Activated CD4-positive, alpha-beta T cell treated with anti-CD3 and anti-CD28 coated beads, Interleukin-2, amount 50 U/mL, for 1 hour (primary cell): ENCODE measurements around the gene GPD1L.
"Not testable (repeated sequence)": the region's sequence is repeated elsewhere in the genome, so short reads cannot be mapped to it uniquely, and the experiment has no call there.

Experiments used
- DNase-seq: peaks from one replicate; pipeline ENCODE4 v3.0.0-alpha.2; 2020

Gene GPD1L

DNA sequence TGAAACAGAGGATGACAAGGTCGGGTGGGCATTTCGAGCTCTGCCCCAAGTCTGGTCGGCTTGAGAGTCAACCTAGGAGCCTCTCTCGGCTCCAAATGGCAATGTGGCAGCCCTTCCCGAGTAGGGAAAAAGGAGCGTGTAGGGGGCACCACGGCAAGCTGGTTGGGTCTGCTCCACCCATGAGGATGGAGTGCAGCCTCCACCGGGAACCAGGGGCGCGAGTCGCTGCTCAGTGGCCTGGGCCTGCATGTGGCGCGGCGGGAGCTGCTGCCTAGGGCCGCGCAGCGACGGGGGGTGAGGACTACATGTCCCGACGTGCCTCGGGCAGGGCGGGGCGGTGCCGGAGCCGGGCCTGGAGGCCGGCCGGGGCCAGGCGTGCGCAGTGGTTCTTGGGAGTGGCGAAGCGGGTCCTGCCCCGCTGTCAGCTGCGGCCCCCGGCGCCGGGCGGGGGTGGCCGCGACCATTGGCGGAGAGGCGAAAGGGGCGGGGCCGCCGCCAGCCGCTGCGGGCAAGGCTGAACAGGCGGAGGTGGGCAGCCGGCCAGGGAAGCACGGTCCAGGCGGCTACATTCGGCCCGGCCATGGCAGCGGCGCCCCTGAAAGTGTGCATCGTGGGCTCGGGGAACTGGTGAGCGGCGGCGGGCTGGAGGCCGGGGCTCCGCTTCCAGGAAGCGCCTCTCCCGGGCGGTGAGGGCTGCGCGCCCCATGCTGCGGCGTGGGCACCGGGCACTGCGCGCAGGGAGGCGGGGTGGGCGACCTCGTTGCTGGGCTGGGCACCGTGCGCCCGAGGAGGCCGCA is at the start of gene GPD1L:
TSS of gene GPD1L (plus strand) at position 489 of the 797 bp plus-strand sequence. CDS start at position 581, 92 bp downstream.
- peak; percentile 88 for DNase-seq

- DNase-seq: not testable (repeated sequence)
Observed at GRCh38 chr3:32058465-32058864, 48.0 kb upstream of the GPD1L start.

GRCh38 chr3:32062950-32063582 is 43.4 kb upstream of the GPD1L start:
- no peak for DNase-seq

- no peak for DNase-seq
Observed at GRCh38 chr3:32066686-32067085, 39.7 kb upstream of the GPD1L start.

DNA sequence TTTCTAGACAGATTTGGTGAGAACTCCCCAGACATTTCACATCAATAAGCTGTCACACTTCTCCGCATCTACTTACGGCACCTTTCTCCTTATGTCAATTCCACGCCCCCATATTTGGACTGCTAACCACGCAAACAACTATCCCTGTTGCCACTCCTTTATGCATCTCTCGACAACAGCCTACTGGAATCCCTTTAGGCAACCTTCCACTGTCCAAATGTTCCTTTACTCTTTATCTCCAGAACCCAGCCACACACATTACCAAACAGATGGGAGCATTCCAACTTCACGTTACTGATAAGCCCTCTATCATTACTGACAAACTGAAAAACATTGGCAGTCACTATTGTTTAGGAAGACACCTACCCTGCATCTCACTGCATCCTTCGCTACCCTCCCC is 32.2 kb upstream of the GPD1L start:
- DNase-seq: not testable (repeated sequence)

DNA sequence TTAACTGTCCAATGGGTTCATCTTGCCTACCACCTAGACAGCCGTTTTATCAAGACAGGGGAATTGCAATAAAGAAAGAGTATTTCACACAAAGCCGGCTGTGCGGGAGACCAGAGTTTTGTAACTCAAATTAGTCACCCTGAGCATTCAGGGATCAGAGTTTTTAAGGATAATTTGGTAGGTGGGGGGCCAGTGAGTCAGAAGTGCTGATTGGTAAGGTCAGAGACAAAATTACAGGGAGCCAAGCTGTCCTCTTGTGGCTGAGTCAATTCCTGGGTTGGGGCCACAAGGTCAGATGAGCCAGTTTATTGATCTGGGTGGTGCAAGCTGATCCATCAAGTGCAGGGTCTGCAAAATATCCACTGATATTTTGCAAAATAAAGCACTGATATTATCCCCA is 29.9 kb upstream of the GPD1L start:
- DNase-seq: no peak

GRCh38 chr3:32077260-32078084 is 28.9 kb upstream of the GPD1L start:
- no peak for DNase-seq

DNA sequence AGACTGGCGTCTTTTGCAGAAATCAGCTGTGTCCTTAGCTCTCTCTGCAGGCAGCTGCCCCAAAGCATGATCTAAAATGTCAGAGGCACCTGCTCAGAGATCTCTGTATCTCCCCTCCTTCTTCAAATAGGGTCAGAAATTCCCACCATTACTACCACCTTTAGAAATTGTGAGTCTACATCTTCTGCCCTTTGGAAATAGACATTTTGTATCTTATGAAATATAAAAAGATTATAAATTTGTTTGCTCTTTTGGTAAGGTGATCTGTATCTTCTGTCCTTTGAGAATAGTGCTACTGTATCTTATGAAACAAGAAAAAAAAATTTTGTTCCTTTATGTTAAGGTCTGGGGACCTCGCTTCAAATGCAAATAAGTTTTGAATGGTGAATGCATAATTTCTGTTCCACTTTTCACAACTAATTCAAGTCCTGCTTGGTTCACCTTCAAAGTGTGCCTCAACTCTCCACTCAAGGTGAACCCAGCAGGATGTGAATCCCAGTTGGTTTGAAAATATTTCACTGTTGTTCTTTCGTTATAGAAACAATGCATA is 28.3 kb upstream of the GPD1L start:
- DNase-seq: no peak

DNA sequence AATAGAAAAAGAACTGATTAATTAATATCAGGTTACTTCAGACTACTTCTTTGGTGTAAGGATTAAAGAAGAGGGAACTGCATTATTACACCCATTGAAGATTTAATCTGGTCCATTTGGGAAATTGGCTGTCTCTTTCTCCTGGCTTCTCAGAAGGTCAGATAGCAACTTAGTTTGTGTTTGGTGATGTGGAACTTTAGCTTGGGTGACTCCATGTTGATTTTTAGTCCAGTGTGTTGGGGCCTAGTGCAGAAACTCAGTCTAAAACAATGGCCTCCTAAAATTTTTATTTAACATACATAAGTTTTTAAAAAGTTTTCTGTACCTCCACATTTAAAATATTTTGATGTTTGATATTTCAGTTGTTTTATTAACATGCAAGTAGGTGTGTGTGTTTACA is 27.6 kb upstream of the GPD1L start:
- no peak for DNase-seq

DNA sequence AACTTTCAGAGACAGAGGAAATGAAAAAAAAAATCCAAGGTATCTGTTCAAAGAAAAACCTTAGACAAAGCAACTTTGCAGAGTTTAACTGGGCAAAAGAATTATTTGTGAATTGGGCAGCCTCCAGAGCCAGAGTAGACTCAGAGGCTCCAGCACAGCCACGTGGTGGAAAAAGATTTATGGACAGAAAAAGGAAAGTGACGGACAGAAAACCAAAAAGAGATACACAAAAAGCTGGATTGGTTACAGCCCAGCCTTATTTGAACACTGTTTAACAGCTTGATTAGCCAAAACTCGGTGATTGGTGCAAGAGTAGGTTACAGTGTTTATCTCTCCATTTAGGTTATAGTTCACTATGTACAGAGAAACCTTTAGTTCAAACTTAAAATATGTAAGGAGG is 23.7 kb upstream of the GPD1L start:
- DNase-seq: no peak

- no peak for DNase-seq
Observed at GRCh38 chr3:32083702-32084270, 22.6 kb upstream of the GPD1L start.

DNA sequence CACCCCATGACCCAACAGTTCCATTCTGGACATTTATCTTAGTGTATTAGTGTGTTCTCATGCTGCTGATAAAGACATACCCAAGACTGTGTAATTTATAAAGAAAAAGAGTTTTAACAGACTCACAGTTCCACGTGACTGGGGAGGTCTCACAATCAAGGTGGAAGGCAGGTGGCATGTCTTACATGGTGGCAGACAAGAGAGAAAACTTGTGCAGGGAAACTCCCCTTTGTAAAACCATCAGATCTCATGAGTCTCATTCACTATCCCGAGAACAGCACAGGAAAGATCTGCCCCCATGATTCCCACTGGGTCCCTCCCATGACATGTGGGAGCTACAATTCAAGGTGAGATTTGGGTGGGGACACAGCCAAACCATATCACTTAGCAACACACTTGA is 21.6 kb upstream of the GPD1L start:
- DNase-seq: no peak

DNA sequence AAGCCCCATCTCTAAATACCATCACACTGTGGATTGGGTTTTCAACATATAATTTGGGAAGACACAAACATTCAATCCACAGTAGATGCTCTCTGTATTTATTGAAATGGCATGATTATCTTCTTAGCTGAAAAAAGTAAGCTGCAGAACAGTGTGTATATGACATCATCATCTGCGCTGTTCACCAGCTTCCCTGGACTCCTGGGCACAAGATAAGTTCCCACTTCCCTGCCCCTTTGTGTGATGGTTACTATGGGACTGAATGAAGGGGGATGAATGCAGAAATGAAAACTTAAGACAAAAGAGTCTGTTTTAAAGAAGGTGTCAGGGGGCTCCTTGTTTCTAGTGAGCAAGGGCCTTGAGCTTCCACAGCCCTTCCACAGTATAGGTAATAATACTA is 20.0 kb upstream of the GPD1L start:
- no peak for DNase-seq

DNA sequence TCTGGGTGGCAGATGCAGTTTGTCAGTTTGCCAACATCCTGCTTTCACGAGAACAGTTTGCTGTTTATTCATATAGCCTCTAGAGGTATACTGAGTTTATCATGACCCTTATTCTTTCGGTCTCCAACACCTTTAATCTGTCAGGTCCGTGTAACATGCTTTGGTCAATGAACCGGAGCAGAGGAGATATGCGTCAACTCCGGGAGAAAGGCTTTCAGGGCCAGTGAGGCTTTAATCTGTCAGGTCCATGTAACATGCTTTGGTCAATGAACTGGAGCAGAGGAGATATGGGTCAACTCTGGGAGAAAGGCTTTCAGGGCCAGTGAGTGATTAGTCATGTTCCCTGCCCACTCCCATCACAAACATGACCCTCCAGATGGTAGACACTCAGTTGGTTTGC is 16.9 kb upstream of the GPD1L start:
- no peak for DNase-seq

GRCh38 chr3:32093204-32093603 is 13.2 kb upstream of the GPD1L start:
- no peak for DNase-seq

- no peak for DNase-seq
Observed at GRCh38 chr3:32095431-32095830, 11.0 kb upstream of the GPD1L start.

DNA sequence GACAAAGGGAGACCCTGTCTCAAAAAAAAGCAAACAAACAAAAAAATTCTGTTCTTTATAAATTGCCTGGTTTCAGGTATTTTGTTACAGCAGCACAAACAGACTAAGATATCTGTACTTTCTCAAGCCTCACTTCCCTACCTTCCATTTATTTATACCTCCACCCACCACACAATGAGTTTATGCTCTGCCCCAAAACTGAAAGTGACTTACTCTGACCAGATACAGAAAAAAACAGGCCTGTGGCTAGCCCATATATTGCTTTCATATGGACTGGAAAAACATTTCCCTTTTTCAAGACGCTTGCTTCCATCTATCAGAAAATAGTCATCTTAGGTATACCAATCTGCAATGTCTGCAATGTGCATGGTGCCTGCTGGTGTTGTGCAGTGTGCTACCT is 8.7 kb upstream of the GPD1L start:
- DNase-seq: no peak

GRCh38 chr3:32098528-32098927 is 7.9 kb upstream of the GPD1L start:
- DNase-seq: no peak

DNA sequence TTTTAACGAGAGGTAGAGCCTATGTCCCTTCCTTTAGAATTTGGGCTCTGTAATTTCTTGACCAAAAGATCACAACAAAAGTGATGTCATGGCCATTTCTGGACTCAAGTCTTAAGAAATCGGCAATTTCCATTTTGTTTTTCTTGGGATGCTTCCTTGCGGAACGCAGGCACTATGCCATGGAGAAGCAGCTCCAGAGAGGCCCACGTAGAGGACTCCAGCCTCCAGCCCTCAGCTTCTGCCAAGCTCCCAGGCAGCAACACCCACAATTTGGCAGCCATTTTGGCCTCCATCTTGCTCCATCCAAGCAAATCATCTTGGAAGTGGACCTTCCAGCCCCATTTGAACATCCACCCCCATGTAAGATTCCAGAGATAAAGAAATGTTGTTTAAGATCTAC is 6.0 kb upstream of the GPD1L start:
- no peak for DNase-seq

DNA sequence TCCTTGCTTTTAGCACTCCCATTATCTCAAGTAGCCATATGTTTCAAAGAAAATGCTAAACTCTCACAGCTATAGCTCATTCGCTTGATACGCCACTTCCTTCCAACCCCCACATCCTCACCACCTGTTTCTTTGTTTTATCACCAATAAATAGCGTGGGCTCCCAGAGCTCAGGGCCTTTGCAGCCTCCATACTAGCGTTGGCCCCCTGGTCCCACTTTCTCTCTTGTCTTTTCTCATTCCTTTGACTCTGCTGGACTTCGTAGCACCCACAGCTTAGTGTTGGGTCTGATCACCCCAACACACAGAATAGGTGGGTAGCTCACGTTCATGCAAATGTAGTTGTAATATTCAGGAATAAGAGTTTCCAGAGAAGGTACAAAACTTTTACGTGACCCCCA is 4.1 kb upstream of the GPD1L start:
- no peak for DNase-seq

DNA sequence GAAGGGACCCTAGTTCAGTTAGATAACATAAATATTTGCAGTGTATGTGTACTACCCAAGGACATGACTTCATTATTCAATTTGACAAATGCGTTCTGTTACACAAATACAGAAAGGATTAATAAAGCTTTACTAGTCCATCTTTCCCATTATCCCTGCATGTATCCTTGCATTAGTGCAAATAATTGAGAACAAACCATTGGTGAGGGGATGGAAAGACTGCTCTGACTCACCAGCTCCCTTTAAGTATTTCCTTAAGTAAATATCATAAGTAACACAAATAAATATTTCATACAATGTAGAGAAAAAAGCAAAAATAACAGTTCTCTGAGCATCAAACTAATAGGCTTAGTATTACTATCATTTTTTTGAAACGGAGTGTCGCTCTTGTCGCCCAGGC is 1.9 kb upstream of the GPD1L start:
- DNase-seq: no peak

DNA sequence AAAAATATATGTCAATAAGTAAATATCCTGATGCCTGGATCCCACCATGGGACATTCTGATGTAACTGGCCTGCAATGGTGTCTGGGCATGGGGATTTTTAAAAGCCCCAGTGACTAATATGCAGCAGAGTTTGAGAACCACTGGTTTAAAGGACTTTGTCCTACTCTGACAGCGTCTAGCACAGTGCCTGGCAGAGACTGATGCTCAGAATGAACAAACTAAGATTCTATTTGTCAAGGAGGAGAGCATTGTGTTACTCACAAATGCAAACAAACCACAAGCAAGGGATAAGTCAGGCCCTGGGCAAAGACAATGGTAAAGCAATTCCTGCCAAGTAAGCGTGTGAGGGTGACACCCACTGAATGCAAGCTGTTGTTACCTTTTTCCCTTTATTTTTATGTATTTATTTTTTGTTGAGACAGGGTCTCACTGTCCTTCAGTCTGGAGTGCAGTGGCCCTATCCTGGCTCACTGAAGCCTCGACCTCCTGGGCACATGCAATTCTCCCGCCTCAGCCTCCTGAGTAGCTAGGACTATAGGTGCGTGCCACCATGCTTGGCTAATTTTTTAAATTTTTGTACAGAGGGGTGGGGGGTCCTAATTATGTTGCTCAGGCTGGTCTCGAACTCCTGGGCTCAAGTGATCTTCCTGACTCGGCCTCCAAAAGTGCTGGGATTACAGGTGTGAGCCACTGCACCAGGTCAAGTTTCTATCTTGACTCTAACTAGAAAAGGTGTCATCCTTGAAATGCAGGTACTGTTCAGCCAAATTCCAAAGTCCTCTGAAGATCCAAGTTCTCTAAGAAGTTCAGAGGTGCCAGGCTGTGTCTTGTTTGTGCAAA is 909 bp upstream of the GPD1L start:
- no peak for DNase-seq
